Neutrophil (primary cell): ENCODE measurements around the gene CMTM1.
"Not testable (repeated sequence)": the region's sequence is repeated elsewhere in the genome, so short reads cannot be mapped to it uniquely, and the experiment has no call there.

Experiments
- H3K27ac ChIP-seq: fragments of 200-600 bp; sonication (generic); 2 replicates; pipeline ENCODE4 v1.5.1; 2016; ENCODE audit warnings: mild to moderate bottlenecking, moderate library complexity
- H3K27me3 ChIP-seq: fragments of 200-600 bp; sonication (generic); 2 replicates; pipeline ENCODE4 v1.6.0; 2016; ENCODE audit warnings: mild to moderate bottlenecking
- H3K36me3 ChIP-seq: fragments of 200-600 bp; sonication (generic); 2 replicates; pipeline ENCODE4 v1.5.1; 2017
- H3K4me1 ChIP-seq, 2 experiments: fragments of 200-600 bp in 1 of 2; sonication (generic) in 1 of 2; 1 replicate in 1 of 2; 2 replicates in 1 of 2; pipeline versions ENCODE4 v1.5.1 to v1.6.1; 2013 to 2016; ENCODE audit warnings: low read depth in 1 of 2, low read length in 1 of 2, mild to moderate bottlenecking in 1 of 2, moderate library complexity in 1 of 2; ENCODE audit not compliant: control insufficient read depth in 1 of 2, insufficient read depth in 1 of 2
- H3K4me3 ChIP-seq, 2 experiments: fragments of 200-600 bp in 1 of 2; sonication (generic) in 1 of 2; 1 replicate in 1 of 2; 2 replicates in 1 of 2; pipeline ENCODE4 v1.5.1; 2013 to 2016; ENCODE audit warnings: low read depth in 1 of 2, low read length in 1 of 2, mild to moderate bottlenecking in 1 of 2, moderate library complexity in 1 of 2
- H3K9me3 ChIP-seq: fragments of 200-600 bp; sonication (generic); 2 replicates; pipeline ENCODE4 v1.5.1; 2016
- TF ChIP-seq, protein P1 (sequence below): fragments of 200-600 bp; sonication (generic); IDR thresholded peaks from 2 replicates; pipeline ENCODE4 v1.5.1; 2016; ENCODE audit warnings: antibody characterized with exemption

Gene CMTM1

DNA sequence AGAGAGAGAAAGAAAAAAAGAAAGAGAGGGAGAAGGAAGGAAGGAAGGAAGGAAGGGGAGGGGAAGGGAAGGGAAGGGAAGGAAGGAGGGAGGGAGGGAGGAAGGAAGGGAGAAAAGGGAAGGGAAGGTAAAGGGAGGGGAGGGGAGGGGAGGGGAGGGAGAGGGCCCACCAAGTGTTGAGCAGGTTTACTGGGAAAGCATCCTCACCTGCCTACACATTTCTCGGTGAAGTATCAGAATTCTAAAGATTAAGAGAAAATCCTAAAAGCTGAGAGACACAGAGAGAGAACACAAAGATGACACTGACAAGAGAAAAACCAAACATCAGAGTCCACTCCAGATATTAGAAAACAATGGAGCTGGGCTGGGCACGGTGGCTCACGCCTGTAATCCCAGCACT is 26.0 kb downstream of the CMTM1 start:
- Histone ChIP-seq H3K9me3 (no peaks in the 10 kb centered on the region), H3K27ac (no peak overlapping the region), H3K36me3 (peaks cover 21% of the 10 kb centered on the region), H3K27me3 (no peaks in the 10 kb centered on the region), H3K4me1 (peaks cover 28 to 44% of the 10 kb centered on the region in 2 experiments), H3K4me3 (no peak overlapping the region)
- TF ChIP-seq, protein P1, sequence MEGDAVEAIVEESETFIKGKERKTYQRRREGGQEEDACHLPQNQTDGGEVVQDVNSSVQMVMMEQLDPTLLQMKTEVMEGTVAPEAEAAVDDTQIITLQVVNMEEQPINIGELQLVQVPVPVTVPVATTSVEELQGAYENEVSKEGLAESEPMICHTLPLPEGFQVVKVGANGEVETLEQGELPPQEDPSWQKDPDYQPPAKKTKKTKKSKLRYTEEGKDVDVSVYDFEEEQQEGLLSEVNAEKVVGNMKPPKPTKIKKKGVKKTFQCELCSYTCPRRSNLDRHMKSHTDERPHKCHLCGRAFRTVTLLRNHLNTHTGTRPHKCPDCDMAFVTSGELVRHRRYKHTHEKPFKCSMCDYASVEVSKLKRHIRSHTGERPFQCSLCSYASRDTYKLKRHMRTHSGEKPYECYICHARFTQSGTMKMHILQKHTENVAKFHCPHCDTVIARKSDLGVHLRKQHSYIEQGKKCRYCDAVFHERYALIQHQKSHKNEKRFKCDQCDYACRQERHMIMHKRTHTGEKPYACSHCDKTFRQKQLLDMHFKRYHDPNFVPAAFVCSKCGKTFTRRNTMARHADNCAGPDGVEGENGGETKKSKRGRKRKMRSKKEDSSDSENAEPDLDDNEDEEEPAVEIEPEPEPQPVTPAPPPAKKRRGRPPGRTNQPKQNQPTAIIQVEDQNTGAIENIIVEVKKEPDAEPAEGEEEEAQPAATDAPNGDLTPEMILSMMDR: no peak

DNA sequence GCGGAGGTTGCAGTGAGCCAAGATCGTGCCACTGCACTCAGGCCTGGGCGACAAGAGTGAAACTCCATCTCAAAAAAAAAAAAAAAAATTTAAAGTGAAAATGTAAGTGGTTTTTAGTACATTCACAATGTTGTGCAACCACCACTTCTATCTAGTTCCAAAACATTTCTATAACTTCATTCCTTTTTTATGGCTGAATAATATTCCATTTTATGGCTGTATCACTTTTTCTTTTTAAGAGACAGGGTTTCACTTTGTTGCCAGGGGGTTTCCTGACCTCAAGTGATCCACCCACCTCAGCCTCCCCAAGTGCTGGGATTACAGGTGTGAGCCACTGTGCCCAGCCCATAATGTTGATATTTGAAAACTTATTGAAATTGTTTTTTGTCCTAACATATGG is 26.6 kb downstream of the CMTM1 start:
- H3K4me1 ChIP-seq: peaks cover 28 to 39% of the 10 kb centered on the region in 2 experiments
- no peak overlapping the region for H3K27ac ChIP-seq
- TF ChIP-seq, protein P1: no peak
- H3K9me3 ChIP-seq: no peaks in the 10 kb centered on the region
- H3K27me3 ChIP-seq: no peaks in the 10 kb centered on the region
- H3K36me3 ChIP-seq: peaks cover 21% of the 10 kb centered on the region
- H3K4me3 ChIP-seq: no peak overlapping the region

DNA sequence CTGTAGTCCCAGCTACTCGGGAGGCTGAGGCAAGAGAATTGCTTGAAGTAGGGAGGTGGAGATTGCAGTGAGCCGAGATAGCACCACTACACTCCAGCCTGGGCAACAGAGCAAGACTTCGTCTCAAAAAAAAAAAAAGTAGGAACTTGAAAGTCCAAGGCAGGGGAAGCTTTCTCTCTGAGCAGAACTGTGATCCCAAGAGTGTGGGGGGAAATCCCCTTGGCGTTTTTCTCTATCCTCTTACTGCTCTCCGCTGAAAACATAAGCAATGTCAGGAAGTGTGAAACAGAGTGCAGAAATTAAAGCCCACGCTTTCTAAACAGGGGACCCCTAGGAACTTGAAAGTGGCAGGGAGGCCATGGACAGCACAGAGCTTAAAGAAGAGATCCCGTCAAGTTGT is 28.5 kb downstream of the CMTM1 start:
- TF ChIP-seq, protein P1: no peak
- peaks cover 6% of the 10 kb centered on the region for H3K27me3 ChIP-seq
- no peaks in the 10 kb centered on the region for H3K9me3 ChIP-seq
- H3K4me1 ChIP-seq: peaks cover 16 to 19% of the 10 kb centered on the region in 2 experiments
- no peak overlapping the region for H3K4me3 ChIP-seq
- H3K27ac ChIP-seq: no peak overlapping the region
- H3K36me3 ChIP-seq: peaks cover 6% of the 10 kb centered on the region

DNA sequence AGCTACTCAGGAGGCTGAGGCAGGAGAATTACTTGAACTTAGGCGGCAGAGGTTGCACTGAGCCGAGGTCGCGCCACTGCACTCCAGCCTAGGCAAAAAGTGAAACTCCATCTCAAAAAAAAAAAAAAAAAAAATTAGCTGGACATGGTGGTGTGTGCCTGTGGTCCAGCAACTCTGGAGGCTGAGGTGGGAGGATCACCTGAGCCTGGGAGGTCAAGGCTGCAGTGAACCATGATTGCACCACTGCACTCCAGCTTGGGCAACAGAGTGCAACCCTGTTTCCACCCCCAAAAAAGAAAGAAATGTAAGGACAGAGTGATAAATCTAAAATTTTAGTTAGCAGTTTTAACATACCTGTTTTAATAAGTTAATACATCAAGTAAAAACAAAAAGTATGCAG is 30.3 kb downstream of the CMTM1 start:
- not testable (repeated sequence) for H3K27ac ChIP-seq, H3K9me3 ChIP-seq, H3K36me3 ChIP-seq, H3K27me3 ChIP-seq, H3K4me1 ChIP-seq, H3K4me3 ChIP-seq

DNA sequence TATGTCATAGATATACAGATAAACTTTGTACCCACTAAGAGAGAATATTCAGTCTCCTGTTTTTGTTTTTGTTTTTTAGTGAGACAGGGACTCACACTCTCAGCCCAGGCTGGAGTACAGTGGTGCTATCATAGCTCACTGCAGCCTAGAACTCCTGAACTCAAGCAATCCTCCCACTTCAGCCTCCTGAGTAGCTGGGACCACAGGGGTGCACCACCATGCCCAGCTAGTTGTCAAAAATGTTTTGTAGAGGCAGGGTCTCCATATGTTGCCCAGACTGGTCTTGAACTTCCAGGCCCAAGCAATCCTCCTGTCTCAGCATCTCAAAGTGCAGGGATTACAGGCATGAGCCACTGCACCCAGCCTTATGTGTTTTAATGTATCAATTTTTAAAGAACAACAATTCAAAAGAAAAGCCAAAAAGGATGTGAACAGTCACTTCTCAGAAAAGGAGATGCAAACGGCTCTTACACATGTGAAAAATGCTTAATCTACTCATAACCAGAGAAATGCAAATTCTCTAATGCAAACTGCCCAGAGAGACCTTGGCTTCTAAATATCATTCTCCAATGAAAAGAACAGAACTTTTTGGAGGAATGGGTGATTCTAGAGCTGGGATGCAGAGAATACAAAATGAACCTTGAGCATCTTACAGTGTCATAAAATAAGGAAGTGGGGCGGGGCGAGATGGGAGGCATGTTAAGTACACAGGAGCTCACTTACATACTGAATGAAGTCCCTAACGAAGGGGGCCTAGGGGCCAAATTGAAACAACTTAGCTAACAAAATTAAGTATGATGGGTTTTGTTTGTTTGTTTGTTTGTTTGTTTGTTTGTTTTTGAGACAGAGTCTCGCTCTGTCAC is 31.0 kb downstream of the CMTM1 start:
- Histone ChIP-seq H3K27ac (no peak overlapping the region), H3K4me1 (no peaks in the 10 kb centered on the region), H3K36me3 (no peaks in the 10 kb centered on the region), H3K27me3 (peaks cover 10% of the 10 kb centered on the region), H3K9me3 (no peaks in the 10 kb centered on the region), H3K4me3 (no peak overlapping the region)
- TF ChIP-seq, protein P1: no peak

DNA sequence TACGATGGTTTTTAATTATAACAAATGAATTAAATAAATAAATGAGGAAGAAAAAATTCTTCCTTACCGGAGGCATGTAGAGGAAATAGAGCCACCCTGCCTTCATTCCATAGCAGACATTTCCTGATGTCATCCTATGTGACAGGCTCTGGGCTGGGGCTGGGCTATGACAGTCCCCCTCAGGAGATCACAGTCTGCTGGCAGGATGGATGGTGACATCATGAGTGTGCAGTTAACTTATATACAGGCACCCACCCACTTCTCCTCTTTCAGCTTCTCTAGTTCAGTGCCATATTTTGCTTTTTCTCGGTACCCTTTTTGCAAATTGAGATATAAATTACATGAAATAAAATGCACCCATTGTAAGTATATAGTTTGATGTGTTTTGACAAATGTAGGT is 31.9 kb downstream of the CMTM1 start:
- H3K4me3 ChIP-seq: no peak overlapping the region
- TF ChIP-seq, protein P1: no peak

More for the DNA sequence above, 31.9 kb downstream of the CMTM1 start:
- Histone ChIP-seq H3K27me3 (peaks cover 19% of the 10 kb centered on the region), H3K36me3 (no peaks in the 10 kb centered on the region), H3K4me1 (no peaks in the 10 kb centered on the region), H3K27ac (no peak overlapping the region), H3K9me3 (no peaks in the 10 kb centered on the region)
